Vagina (tissue), 2 donors: ENCODE measurements around the gene AKAP6. TPM values are rescaled to one million over a fixed set of nuclear protein-coding genes. Genes with fewer than 3 reads are reported as not detected.

Source experiments
- DNase-seq, 2 donors: peaks; one replicate each; pipeline ENCODE4 v3.0.0-alpha.2; 2017; ENCODE audit errors: extremely low spot score in 2 of 2
- H3K27ac ChIP-seq: fragments of 200-600 bp; sonication (generic); one replicate; pipeline ENCODE4 v1.5.1; 2019
- H3K27me3 ChIP-seq: fragments of 200-600 bp; sonication (generic); one replicate; pipeline ENCODE4 v1.5.1; 2019
- H3K36me3 ChIP-seq, 2 donors: fragments of 200-600 bp; sonication (generic); one replicate each; pipeline ENCODE4 v1.5.1; 2017 to 2019
- H3K4me1 ChIP-seq: fragments of 200-600 bp; sonication (generic); one replicate; pipeline ENCODE4 v1.5.1; 2019
- H3K4me3 ChIP-seq, 2 donors: fragments of 200-600 bp; sonication (generic); 1 replicate in 1 of 2; 2 replicates in 1 of 2; pipeline ENCODE4 v1.5.1; 2016 to 2019
- H3K9me3 ChIP-seq: fragments of 200-600 bp; sonication (generic); one replicate; pipeline ENCODE4 v1.5.1; 2019
- CTCF ChIP-seq, 3 experiments: fragments of 450-650 bp in 2 of 3; fragments of 200-600 bp in 1 of 3; sonication (generic) in 1 of 3; IDR thresholded peaks; one replicate each; pipeline ENCODE4 v1.5.1; 2017 to 2019; ENCODE audit warnings: antibody characterized with exemption in 3 of 3, mild to moderate bottlenecking in 2 of 3, moderate library complexity in 2 of 3
- POLR2A ChIP-seq, 2 donors: fragments of 450-650 bp; IDR thresholded peaks; one replicate each; pipeline ENCODE4 v1.6.1; 2017; ENCODE audit warnings: antibody characterized with exemption in 2 of 2, mild to moderate bottlenecking in 2 of 2, moderate library complexity in 2 of 2
- POLR2AphosphoS5 ChIP-seq, 2 donors: sonication (generic); formaldehyde crosslinking; IDR thresholded peaks; one replicate each; pipeline ENCODE4 v1.9.0; 2017; ENCODE audit warnings: antibody characterized with exemption in 2 of 2, mild to moderate bottlenecking in 2 of 2, low read depth in 1 of 2; ENCODE audit not compliant: insufficient read depth in 1 of 2
- intact Hi-C: fragments of 100-400 bp; cut with DNase I; formaldehyde crosslinking; loops from one replicate; pipeline ENCODE4 v1.15.1; 2023
- total RNA-seq: library from RNA; depleted of rRNA; stranded (reverse); fragments of >200 nt; gene quantifications from one replicate; pipeline ENCODE4 v1.2.3, GENCODE V29; 2016

Gene AKAP6
- total RNA-seq, 1 donor from 2014 or later, result 3.9 TPM

- intact Hi-C loops, result no loop called here
- Histone ChIP-seq H3K27me3 (no peaks in the 10 kb centered on the region), H3K9me3 (no peaks in the 10 kb centered on the region), H3K4me3 (no peak overlapping the region), H3K27ac (no peak overlapping the region), H3K36me3 (no peaks in the 10 kb centered on the region), H3K4me1 (no peaks in the 10 kb centered on the region)
- no peak for DNase-seq
- TF ChIP-seq POLR2A (IDR thresholded peaks at IDR 0.05), result no peak
- TF ChIP-seq POLR2AphosphoS5 (IDR thresholded peaks at IDR 0.05; ENCODE audit: insufficient read depth in 1 of 2, low read depth in 1 of 2), result no peak
These were observed 8.7 kb downstream of the AKAP6 start for GRCh38 chr14:32337759-32338158.

GRCh38 chr14:32339188-32339587 lies 10.1 kb downstream of the AKAP6 start:
- TF ChIP-seq POLR2AphosphoS5 (IDR thresholded peaks at IDR 0.05; ENCODE audit: insufficient read depth in 1 of 2, low read depth in 1 of 2) (no peak), POLR2A (IDR thresholded peaks at IDR 0.05) (no peak), CTCF (IDR thresholded peaks at IDR 0.05) (no peak)

GRCh38 chr14:32341947-32342846 lies 13.1 kb downstream of the AKAP6 start:
- DNase-seq, result no peak
- intact Hi-C loops, result no loop called here

More at GRCh38 chr14:32339188-32339587, 10.1 kb downstream of the AKAP6 start:
- intact Hi-C loops, result no loop called here
- Histone ChIP-seq H3K36me3 (no peaks in the 10 kb centered on the region), H3K27me3 (no peaks in the 10 kb centered on the region), H3K9me3 (no peaks in the 10 kb centered on the region), H3K4me3 (no peak overlapping the region), H3K4me1 (no peaks in the 10 kb centered on the region), H3K27ac (no peak overlapping the region)
- no peak for DNase-seq

GRCh38 chr14:32342847-32343194 lies 13.7 kb downstream of the AKAP6 start:
- no peak overlapping the region for H3K27ac ChIP-seq
- H3K4me3 ChIP-seq, result no peak overlapping the region
- H3K27me3 ChIP-seq, result no peaks in the 10 kb centered on the region
- no peak for TF ChIP-seq POLR2AphosphoS5 (IDR thresholded peaks at IDR 0.05; ENCODE audit: insufficient read depth in 1 of 2, low read depth in 1 of 2)
- no peak for TF ChIP-seq POLR2A (IDR thresholded peaks at IDR 0.05)
- TF ChIP-seq CTCF (IDR thresholded peaks at IDR 0.05), result no peak
- H3K9me3 ChIP-seq, result no peaks in the 10 kb centered on the region
- intact Hi-C loops, result no loop called here
- DNase-seq, result no peak
- no peaks in the 10 kb centered on the region for H3K36me3 ChIP-seq
- H3K4me1 ChIP-seq, result no peaks in the 10 kb centered on the region

More at GRCh38 chr14:32341947-32342846, 13.1 kb downstream of the AKAP6 start:
- Histone ChIP-seq H3K9me3 (no peaks in the 10 kb centered on the region), H3K27me3 (no peaks in the 10 kb centered on the region), H3K27ac (no peak overlapping the region), H3K4me1 (no peaks in the 10 kb centered on the region), H3K4me3 (no peak overlapping the region), H3K36me3 (no peaks in the 10 kb centered on the region)
- TF ChIP-seq POLR2A (IDR thresholded peaks at IDR 0.05), result no peak
- no peak for TF ChIP-seq CTCF (IDR thresholded peaks at IDR 0.05)
- no peak for TF ChIP-seq POLR2AphosphoS5 (IDR thresholded peaks at IDR 0.05; ENCODE audit: insufficient read depth in 1 of 2, low read depth in 1 of 2)

- DNase-seq, result no peak
- no peaks in the 10 kb centered on the region for H3K4me1 ChIP-seq
- no peaks in the 10 kb centered on the region for H3K36me3 ChIP-seq
- no peak overlapping the region for H3K27ac ChIP-seq
- no peaks in the 10 kb centered on the region for H3K9me3 ChIP-seq
- TF ChIP-seq POLR2AphosphoS5 (IDR thresholded peaks at IDR 0.05; ENCODE audit: insufficient read depth in 1 of 2, low read depth in 1 of 2) (no peak), CTCF (IDR thresholded peaks at IDR 0.05) (no peak), POLR2A (IDR thresholded peaks at IDR 0.05) (no peak)
- no peaks in the 10 kb centered on the region for H3K27me3 ChIP-seq
- intact Hi-C loops, result no loop called here
- no peak overlapping the region for H3K4me3 ChIP-seq
These were observed 14.9 kb downstream of the AKAP6 start for GRCh38 chr14:32343926-32344430.
